ENCODE results near the gene SHFL.

The SHFL gene

GRCh38 chr19:10085641-10086590 lies at the start of gene SHFL:
TSS of gene SHFL (plus strand) at chr19:10086317. CDS start at chr19:10086428, 111 bp downstream.
- DNase-seq: peak; percentile 89

- DNase-seq: no peak
These were observed 49.5 kb upstream of the SHFL start for GRCh38 chr19:10036601-10037071.

DNA sequence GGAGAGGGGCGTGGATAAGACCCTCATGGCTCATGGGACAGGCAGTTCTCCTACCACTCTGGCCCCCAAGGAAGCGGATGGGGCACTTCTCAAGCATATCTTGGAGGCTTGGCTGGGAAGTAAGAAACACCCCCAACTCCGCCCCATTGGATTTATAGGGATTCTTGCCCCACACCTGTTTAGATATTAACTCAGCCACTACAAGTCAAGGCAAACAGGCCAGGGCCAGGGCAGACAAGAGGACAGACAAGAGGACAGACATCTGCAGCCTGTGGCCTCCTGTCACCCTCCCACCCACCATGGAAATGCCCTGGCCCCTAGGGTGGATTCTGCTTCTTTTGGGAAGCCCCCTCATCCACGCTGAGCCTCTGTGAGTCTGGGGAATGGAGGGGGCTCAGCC lies 48.8 kb upstream of the SHFL start:
- no peak for DNase-seq

GRCh38 chr19:10037809-10038208 lies 48.3 kb upstream of the SHFL start:
- no peak for DNase-seq

DNA sequence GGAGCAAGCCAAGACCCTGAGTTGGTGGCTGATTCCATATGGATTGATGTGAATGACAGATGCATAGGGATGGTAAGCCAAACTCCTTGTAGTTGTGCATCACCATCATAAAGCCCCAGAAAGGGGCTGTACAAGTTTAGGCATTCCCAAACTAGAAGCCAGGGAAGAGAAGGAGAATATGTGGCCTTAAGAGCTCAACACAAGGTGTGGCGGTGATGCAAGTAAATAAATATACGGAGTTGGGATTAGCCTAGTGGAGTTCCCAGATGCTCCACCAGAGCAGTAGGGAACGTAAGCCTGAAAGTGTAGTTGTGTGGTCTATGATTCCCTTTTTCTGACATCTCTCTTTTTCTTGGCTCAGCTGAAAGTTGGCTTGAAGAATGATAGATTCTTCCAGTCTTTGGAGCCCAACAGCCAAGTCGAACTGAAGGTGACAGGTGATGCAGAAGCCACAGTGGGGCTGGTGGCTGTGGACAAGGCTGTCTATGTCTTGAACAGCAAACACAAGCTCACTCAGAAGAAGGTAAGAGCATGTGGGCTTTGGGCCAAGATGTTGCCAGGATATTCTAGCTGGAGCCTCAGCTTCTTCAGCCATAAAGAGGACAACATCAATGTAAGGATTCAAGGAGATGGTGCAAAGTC lies 42.7 kb upstream of the SHFL start:
- DNase-seq: no peak

DNA sequence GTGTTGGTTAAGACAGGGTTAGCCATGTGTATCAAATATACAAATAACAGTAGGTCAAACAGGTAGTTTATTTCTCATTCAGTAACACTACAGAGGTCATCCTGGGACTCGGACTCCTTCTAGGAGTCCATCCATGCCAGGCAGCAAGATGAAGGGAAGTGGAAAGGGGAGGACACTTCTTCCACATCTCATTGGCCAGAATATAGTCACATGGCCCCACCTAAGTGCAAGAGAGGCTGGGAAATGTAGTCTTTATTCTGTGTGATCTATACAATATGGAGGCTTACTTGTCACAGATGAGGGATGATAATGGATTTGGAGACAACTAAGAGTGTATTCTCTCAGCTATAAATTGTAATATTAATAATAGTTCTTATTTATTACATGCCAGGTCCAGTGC lies 41.7 kb upstream of the SHFL start:
- no peak for DNase-seq

- no peak for DNase-seq
These were observed 40.7 kb upstream of the SHFL start for GRCh38 chr19:10045371-10045770.

DNA sequence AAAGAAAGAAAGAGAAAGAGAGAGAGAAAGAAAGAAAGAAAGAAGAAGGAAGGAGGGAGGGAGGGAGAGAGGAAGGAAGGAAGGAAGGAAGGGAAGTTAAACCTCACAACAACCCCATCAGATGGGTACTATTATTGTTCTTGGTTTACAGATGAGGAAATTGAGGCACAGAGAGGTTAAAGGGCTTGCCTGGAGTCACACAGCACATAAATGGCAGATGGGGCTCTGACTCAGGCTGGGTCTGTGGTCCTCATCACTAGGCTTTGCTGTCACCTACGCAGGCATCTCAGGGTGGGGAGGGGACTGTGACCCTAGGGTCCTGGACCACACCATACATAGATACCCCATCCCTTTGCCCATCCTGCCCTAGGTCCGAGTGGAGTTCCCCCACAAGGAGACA lies 36.5 kb upstream of the SHFL start:
- DNase-seq: no peak

DNA sequence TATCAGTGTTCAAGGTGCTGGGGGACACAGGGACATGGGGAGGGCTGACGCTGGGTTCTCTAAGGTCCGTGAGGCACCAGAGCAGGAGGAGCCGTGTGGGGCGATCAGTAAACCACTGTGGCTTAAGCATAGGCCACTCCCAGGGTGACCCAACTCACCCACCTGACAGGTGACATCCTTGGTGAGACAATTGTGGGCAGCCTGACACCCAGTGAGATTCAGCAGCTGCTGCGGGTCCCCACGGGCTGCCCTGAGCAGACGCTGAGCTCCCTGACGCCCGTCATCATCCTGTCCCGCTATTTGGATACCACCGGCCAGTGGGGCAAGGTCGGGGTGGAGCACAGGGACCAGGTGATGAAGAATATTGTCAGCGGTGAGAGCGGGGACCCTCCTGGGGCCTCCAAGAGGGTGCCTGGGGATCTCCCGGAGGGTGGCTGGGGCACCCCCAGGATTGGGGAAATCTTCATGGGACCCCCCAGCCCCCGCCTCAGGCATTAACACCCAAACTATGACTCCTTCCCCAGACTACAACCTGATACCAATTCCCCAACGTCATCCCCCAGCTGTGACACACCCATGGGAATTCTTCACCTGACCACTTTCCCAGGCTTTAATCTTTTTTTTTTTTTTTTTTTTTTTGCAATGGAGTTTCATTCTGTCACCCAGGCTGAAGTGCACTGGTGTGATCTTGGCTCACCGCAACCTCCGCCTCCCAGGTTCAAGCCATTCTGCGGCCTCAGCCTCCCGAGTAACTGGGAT lies 33.3 kb upstream of the SHFL start:
- no peak for DNase-seq

DNA sequence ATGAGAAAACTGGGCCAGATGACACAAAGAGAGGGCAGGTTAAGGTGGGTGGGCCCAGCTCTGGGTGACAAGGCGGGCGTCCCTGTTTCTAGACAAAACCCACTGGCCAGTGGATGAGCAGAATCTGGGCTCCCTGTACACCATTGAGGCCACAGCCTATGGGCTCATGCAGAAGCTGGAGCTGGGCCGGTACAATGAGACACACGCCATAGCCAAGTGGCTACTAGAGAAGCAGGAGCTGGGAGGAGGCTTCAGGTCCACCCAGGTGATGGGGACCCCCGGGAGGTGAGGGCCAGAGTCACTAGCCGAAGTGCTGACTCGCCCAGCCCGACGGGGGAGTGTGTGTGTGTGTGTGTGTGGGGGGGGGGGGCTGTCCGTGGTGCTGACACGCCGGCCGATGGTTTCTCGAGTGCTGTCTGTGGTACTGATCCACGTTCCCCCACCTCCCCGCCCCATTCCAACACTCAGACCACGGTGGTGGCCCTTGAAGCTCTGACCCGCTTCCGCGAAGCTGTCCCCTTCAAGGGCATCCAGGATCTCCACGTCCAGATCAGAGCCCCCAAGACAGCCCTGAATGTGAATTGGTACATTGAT lies 24.3 kb upstream of the SHFL start:
- no peak for DNase-seq

- no peak for DNase-seq
These were observed 17.9 kb upstream of the SHFL start for GRCh38 chr19:10068205-10068604.

- no peak for DNase-seq
These were observed 17.1 kb upstream of the SHFL start for GRCh38 chr19:10069046-10069445.

- DNase-seq: no peak
These were observed 15.2 kb upstream of the SHFL start for GRCh38 chr19:10070730-10071446.

DNA sequence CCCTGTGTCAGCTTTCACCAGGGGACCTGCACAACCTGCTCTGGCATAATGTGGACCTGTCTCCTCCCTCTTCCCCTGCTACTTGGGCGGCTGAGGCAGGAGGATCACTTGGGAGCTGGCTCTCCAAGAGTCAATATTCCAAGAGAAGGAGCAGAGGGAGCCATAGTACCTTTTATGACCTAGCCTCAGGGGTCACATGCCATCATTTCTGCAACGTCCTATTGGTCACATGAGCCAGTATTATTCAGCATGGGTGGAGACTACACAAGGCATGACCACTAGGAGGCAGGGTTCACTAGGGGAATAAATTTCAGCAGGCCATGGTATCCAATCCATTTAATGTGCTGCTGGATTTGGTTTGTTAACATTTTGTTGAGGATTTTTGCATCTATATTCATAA lies 12.0 kb upstream of the SHFL start:
- peak; percentile 75 for DNase-seq

GRCh38 chr19:10076535-10076934 lies 9.6 kb upstream of the SHFL start:
- DNase-seq: no peak

DNA sequence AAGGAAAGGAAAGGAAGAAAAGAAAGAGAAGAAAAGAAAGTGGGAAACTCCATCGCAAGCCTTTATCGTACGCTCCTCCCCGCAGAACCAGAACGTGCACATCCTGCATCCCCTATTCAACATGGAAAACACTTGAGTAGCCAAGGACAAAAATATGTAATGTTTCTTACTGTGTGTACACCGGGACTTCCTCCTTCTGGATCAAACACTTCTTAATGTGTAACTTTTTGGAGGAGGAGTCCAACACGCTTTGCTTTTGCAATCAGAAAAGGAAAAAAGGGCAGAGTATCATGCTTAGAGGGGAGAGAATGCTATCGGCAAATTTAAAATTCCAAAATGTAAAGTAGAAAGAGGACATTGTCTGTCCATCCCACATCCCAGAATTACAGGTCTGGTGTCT lies 7.8 kb upstream of the SHFL start:
- no peak for DNase-seq

DNA sequence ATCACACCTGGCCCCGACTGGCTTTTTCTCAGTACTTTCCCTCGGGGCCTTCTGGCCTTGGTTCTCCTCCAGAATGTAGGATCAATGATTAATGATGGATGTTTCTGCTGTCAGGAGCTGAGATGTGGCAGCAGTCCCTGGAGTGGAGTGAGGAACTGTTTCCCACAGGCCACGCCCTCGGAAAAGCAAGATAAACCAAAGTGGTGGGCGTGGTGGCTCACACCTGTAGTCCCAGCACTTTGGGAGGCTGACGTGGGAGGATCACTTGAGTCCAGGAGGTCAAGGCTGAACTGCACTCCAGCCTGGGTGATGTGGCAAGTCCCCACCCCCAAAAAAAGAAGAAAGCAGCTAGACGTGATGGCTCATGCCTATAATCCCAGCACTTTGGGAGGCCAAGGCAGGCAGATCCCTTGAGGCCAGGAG lies 7.1 kb upstream of the SHFL start:
- no peak for DNase-seq

DNA sequence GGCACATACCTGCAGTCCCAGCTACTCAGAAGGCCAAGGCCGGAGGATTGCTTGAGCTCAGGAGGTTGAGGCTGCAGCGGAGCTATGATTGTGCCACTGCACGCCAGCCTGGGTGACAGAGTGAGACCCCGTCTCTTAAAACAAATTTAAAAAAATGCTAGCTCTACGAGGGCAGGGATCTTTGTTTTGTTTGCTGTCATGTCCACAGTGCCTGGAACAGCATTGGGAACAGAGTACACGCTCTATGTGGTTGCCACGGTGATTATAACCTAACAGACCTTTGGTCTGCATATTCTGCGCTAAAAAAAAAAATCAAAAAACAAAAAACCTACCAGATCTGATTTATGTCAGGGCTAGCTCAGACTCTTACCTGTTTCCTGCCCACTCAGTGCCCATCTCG lies 2.2 kb upstream of the SHFL start:
- no peak for DNase-seq

DNA sequence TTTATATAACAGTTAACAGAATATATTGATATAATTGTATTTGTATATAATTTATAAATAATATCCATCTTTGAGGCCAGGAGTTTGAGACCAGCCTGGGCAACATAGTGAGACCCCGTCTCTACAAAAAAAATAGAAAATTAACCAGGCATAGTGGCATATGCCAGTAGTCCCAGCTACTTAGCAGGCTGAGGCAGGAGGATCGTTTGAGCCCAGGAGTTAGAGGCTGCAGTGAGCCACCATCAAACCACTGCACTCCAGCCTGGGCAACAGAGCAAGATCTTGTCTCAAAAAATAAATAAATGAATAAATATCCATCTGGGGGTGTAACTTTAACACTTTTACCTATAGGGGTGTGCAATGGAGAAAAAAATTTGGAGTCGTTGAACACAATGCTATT lies 1.3 kb upstream of the SHFL start:
- no peak for DNase-seq

DNA sequence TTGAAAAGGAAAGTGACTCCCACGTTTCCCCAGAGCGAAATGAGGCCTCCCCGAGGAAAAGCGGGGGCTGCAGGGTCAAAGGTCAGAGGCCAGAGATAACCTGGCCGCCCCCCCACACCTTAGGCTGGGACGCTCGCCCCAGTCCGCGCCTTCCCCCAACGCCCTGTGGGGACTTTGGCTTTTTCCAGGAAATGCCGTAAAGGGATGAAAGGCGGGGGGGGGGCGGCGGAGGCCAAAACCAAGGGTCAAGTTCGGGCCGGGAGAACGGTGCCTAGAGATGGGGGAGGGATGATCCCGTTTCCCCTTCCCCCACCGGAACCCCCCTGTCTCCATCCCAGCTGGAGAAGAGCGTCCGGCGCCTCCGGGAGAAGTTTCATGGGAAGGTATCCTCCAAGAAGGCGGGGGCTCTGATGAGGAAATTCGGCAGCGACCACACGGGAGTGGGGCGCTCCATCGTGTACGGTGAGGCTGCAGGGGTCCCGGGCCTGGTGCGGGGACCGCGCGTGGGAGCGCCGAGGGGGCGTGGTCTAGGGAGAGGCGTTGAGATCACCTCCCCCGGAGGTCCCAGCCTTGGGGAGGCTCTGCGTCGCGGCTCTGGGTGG lies 575 bp downstream of the SHFL start:
- peak; percentile 44 for DNase-seq

- no peak for DNase-seq
These were observed 1.4 kb downstream of the SHFL start for GRCh38 chr19:10087296-10088061.

All from CD4-positive, alpha-beta T cell treated with Interleukin-17A for 1 hour (primary cell).